HFFc6 (cell line): Measurements from ENCODE around the gene SHROOM2. TPM values are rescaled to one million over a fixed set of nuclear protein-coding genes. Genes with fewer than 3 reads are reported as not detected.
A peak's percentile ranks its signal among the peaks of the same experiment; 100 is the strongest.

Source experiments
- DNase-seq: peaks from one replicate; pipeline ENCODE4 v3.0.0-alpha.2; 2018
- H3K27ac Mint-ChIP-seq: 2 replicates; pipeline ENCODE4 v1.8.0; 2020; ENCODE audit warnings: mild to moderate bottlenecking, mixed read lengths
- H3K27me3 Mint-ChIP-seq: 2 replicates; pipeline ENCODE4 v1.8.0; 2021; ENCODE audit warnings: mild to moderate bottlenecking, moderate library complexity, mixed read lengths; ENCODE audit not compliant: insufficient read depth
- H3K36me3 Mint-ChIP-seq: 2 replicates; pipeline ENCODE4 v1.8.0; 2021; ENCODE audit warnings: low read depth, mixed read lengths
- H3K4me1 Mint-ChIP-seq: 2 replicates; pipeline ENCODE4 v1.8.0; 2020; ENCODE audit warnings: low read depth, mixed read lengths
- H3K4me3 Mint-ChIP-seq: 2 replicates; pipeline ENCODE4 v1.8.0; 2020; ENCODE audit warnings: mild to moderate bottlenecking, moderate library complexity, mixed read lengths
- H3K9me3 Mint-ChIP-seq: 2 replicates; pipeline ENCODE4 v1.8.0; 2020; ENCODE audit warnings: mild to moderate bottlenecking, mixed read lengths
- CTCF ChIP-seq: fragments of 200-600 bp; sonication (generic); IDR thresholded peaks from 2 replicates; pipeline ENCODE4 v1.5.0; 2021; ENCODE audit warnings: antibody characterized with exemption, mild to moderate bottlenecking
- total RNA-seq, 6 experiments: library from RNA; stranded (reverse); fragmentation: NEBNext Ultra II Directional; extraction: Animal tissue kit (Norgen Biotek cat#: 25700); gene quantifications; 2 replicates in 1 of 6; 3 replicates in 5 of 6; pipeline ENCODE4 v1.2.3, GENCODE V29; 2021

SHROOM2 gene
- total RNA-seq, 6 experiments from 2014 or later: 1.6 to 3.5 (median 2.9) TPM

- Mint-ChIP-seq H3K27ac (no peak overlapping the region), H3K4me3 (no peak overlapping the region), H3K4me1 (no peaks in the 10 kb centered on the region), H3K27me3 (peaks cover 20% of the 10 kb centered on the region), H3K36me3 (no peaks in the 10 kb centered on the region), H3K9me3 (no peaks in the 10 kb centered on the region)
- TF ChIP-seq CTCF: no peak
- DNase-seq: no peak
These were observed 830 bp upstream of the SHROOM2 start for GRCh38 chrX:9785254-9785943.

DNA sequence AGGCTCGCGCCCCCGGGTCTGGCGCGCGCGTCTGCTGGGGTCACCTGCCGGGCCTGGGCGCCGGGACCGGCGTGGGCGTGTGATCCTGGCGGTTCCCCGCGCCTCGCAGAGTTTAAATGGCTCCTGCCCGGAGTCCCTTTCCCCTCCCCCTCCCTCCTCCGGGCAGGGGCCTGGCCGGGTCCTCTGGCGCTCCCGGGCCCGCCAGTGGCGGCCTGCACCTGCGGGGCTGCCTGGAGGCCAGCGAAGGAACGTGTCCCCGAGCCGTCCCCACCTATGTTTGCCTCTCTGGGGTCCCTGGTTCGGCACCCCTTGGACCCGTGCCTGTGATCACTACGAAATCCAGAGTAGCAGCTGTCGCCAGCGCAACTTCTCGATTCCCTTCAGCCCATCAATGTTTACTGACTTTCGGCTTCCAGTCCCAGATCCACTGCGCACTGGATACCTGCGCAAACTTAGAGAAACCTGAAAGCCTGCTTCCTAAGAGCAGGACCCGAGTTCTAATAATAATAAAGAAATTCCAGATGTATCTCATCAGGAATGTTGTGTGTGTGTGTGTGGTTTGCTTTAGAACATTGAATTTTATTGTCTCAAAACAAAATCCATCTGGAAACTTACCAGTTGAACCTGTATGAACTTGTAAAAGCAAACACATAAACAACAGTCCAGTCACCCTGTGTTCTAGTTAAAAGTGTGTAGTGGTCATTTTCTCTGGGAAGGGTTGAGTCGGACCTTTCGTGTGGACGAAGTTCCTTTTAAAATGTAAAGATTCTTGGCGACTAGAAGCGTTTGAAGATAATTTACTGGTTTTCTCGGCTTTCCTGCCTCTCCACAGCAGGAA is 788 bp downstream of the SHROOM2 start:
- Mint-ChIP-seq H3K9me3 (no peaks in the 10 kb centered on the region), H3K27me3 (peaks cover 26% of the 10 kb centered on the region), H3K4me1 (no peaks in the 10 kb centered on the region), H3K36me3 (no peaks in the 10 kb centered on the region), H3K27ac (no peak overlapping the region), H3K4me3 (peak overlapping the region; percentile 60; the same call in 1 of the 2 replicates)
- no peak for DNase-seq
- no peak for TF ChIP-seq CTCF

GRCh38 chrX:9788911-9789310 is 2.7 kb downstream of the SHROOM2 start:
- Mint-ChIP-seq H3K27me3 (peaks cover 26% of the 10 kb centered on the region), H3K27ac (no peak overlapping the region), H3K9me3 (no peaks in the 10 kb centered on the region), H3K4me3 (no peak overlapping the region), H3K36me3 (no peaks in the 10 kb centered on the region), H3K4me1 (no peaks in the 10 kb centered on the region)
- DNase-seq: no peak
- no peak for TF ChIP-seq CTCF

GRCh38 chrX:9789555-9789954 is 3.3 kb downstream of the SHROOM2 start:
- H3K4me1 Mint-ChIP-seq: no peaks in the 10 kb centered on the region
- peaks cover 26% of the 10 kb centered on the region for H3K27me3 Mint-ChIP-seq
- no peak for TF ChIP-seq CTCF
- no peaks in the 10 kb centered on the region for H3K36me3 Mint-ChIP-seq
- no peak overlapping the region for H3K27ac Mint-ChIP-seq
- no peak for DNase-seq
- no peak overlapping the region for H3K4me3 Mint-ChIP-seq
- H3K9me3 Mint-ChIP-seq: no peaks in the 10 kb centered on the region

- H3K4me3 Mint-ChIP-seq: no peak overlapping the region
- no peak for TF ChIP-seq CTCF
- H3K27ac Mint-ChIP-seq: no peak overlapping the region
- H3K4me1 Mint-ChIP-seq: no peaks in the 10 kb centered on the region
- peaks cover 5% of the 10 kb centered on the region for H3K9me3 Mint-ChIP-seq
- peaks cover 6% of the 10 kb centered on the region for H3K36me3 Mint-ChIP-seq
- H3K27me3 Mint-ChIP-seq: peaks cover 30% of the 10 kb centered on the region
- no peak for DNase-seq
These were observed 4.6 kb downstream of the SHROOM2 start for GRCh38 chrX:9790866-9791265.
